ENCODE measurements around the gene RPRML. TPM values are rescaled to one million over a fixed set of nuclear protein-coding genes. Genes with fewer than 3 reads are reported as not detected.

RPRML gene
- polyA plus RNA-seq, 1 donor, result 0.46 TPM

GRCh38 chr17:46976626-46977270 is 2.3 kb downstream of the RPRML start:
- no peak overlapping the region for H3K27ac ChIP-seq (ENCODE audit: low read length)
- no peak overlapping the region for H3K4me3 ChIP-seq (ENCODE audit: low read length)
- H3K27me3 ChIP-seq (ENCODE audit: control insufficient read depth, insufficient read depth, low read length), result peaks cover 48% of the 10 kb centered on the region
- WGBS (ENCODE audit: insufficient coverage, low lambda C conversion rate), result no CpG with 5 or more reads among the region's 14 CpGs
- H3K36me3 ChIP-seq (ENCODE audit: control insufficient read depth, insufficient read depth, low read length), result no peaks in the 10 kb centered on the region
- H3K9me3 ChIP-seq (ENCODE audit: control insufficient read depth, low read depth, low read length), result no peaks in the 10 kb centered on the region
- DNase-seq, result no peak
- H3K4me1 ChIP-seq (ENCODE audit: control insufficient read depth, insufficient read depth, low read length), result peaks cover 8% of the 10 kb centered on the region

DNA sequence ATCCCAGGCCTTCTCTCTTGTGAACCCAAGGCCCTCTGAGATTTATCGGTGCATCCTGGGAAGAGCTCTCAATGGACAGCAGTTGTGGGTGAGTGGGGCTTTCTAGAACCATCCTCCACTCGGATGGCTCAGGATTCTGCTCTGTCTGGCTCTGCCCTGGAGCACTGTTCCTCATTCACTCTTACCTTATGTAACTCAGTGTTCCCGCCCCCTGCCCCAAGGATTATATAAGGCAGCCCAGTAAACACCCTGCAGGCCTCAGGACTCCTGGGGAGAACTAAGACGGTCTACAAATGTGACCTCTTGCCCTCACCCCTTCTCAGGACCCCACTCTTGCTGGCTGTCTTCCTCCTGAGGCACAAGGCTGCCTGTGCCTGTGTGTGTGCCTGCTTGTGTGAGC is 3.8 kb downstream of the RPRML start:
- Histone ChIP-seq H3K9me3 (ENCODE audit: control insufficient read depth, low read depth, low read length) (no peaks in the 10 kb centered on the region), H3K27me3 (ENCODE audit: control insufficient read depth, insufficient read depth, low read length) (peaks cover 41% of the 10 kb centered on the region), H3K27ac (ENCODE audit: low read length) (no peak overlapping the region), H3K36me3 (ENCODE audit: control insufficient read depth, insufficient read depth, low read length) (no peaks in the 10 kb centered on the region), H3K4me1 (ENCODE audit: control insufficient read depth, insufficient read depth, low read length) (peaks cover 8% of the 10 kb centered on the region), H3K4me3 (ENCODE audit: low read length) (no peak overlapping the region)
- no CpG with 5 or more reads among the region's 4 CpGs for WGBS (ENCODE audit: insufficient coverage, low lambda C conversion rate)
- DNase-seq, result no peak

GRCh38 chr17:46974086-46974485 is 5.0 kb downstream of the RPRML start:
- Histone ChIP-seq H3K36me3 (ENCODE audit: control insufficient read depth, insufficient read depth, low read length) (no peaks in the 10 kb centered on the region), H3K27me3 (ENCODE audit: control insufficient read depth, insufficient read depth, low read length) (peaks cover 37% of the 10 kb centered on the region), H3K4me1 (ENCODE audit: control insufficient read depth, insufficient read depth, low read length) (peaks cover 8% of the 10 kb centered on the region), H3K27ac (ENCODE audit: low read length) (no peak overlapping the region), H3K4me3 (ENCODE audit: low read length) (no peak overlapping the region), H3K9me3 (ENCODE audit: control insufficient read depth, low read depth, low read length) (no peaks in the 10 kb centered on the region)
- no CpG with 5 or more reads among the region's 11 CpGs for WGBS (ENCODE audit: insufficient coverage, low lambda C conversion rate)
- no peak for DNase-seq

DNA sequence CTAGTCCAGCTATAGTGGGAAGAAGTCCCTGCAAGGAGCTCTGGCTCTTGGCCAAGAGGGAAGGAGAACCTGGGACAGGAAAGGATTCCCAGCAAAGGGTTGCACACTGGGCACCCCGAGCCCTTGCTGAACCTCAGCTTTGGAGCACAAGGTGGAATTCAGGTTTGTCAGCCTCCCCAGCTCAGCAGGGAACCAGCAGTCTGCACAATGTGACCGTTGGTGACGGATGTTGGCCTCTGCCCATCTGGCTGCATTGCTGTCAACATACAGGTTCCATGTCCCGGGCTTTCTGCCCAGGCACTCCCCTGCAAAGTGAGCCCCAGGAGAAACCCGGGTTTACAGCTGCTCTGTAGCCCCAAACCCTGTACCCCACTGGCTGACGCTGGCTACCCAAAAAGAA is 6.7 kb downstream of the RPRML start:
- Histone ChIP-seq H3K9me3 (ENCODE audit: control insufficient read depth, low read depth, low read length) (no peaks in the 10 kb centered on the region), H3K4me1 (ENCODE audit: control insufficient read depth, insufficient read depth, low read length) (no peaks in the 10 kb centered on the region), H3K4me3 (ENCODE audit: low read length) (no peak overlapping the region), H3K36me3 (ENCODE audit: control insufficient read depth, insufficient read depth, low read length) (no peaks in the 10 kb centered on the region), H3K27me3 (ENCODE audit: control insufficient read depth, insufficient read depth, low read length) (peaks cover 21% of the 10 kb centered on the region), H3K27ac (ENCODE audit: low read length) (no peak overlapping the region)
- DNase-seq, result no peak
- no CpG with 5 or more reads among the region's 6 CpGs for WGBS (ENCODE audit: insufficient coverage, low lambda C conversion rate)

GRCh38 chr17:46971647-46972300 is 7.3 kb downstream of the RPRML start:
- Histone ChIP-seq H3K9me3 (ENCODE audit: control insufficient read depth, low read depth, low read length) (no peaks in the 10 kb centered on the region), H3K27me3 (ENCODE audit: control insufficient read depth, insufficient read depth, low read length) (peaks cover 15% of the 10 kb centered on the region), H3K4me1 (ENCODE audit: control insufficient read depth, insufficient read depth, low read length) (no peaks in the 10 kb centered on the region), H3K36me3 (ENCODE audit: control insufficient read depth, insufficient read depth, low read length) (no peaks in the 10 kb centered on the region), H3K27ac (ENCODE audit: low read length) (no peak overlapping the region), H3K4me3 (ENCODE audit: low read length) (no peak overlapping the region)
- no peak for DNase-seq
- 60% methylated on average over 1 of the region's 10 CpGs for WGBS (ENCODE audit: insufficient coverage, low lambda C conversion rate)

- no peak for DNase-seq
- no peak overlapping the region for H3K4me3 ChIP-seq (ENCODE audit: low read length)
- H3K36me3 ChIP-seq (ENCODE audit: control insufficient read depth, insufficient read depth, low read length), result no peaks in the 10 kb centered on the region
- WGBS (ENCODE audit: insufficient coverage, low lambda C conversion rate), result no CpG with 5 or more reads among the region's 8 CpGs
- no peak overlapping the region for H3K27ac ChIP-seq (ENCODE audit: low read length)
- peaks cover 8% of the 10 kb centered on the region for H3K27me3 ChIP-seq (ENCODE audit: control insufficient read depth, insufficient read depth, low read length)
- H3K4me1 ChIP-seq (ENCODE audit: control insufficient read depth, insufficient read depth, low read length), result no peaks in the 10 kb centered on the region
- no peaks in the 10 kb centered on the region for H3K9me3 ChIP-seq (ENCODE audit: control insufficient read depth, low read depth, low read length)
Observed at GRCh38 chr17:46968896-46969295, 10.2 kb downstream of the RPRML start.

GRCh38 chr17:46968224-46968834 is 10.7 kb downstream of the RPRML start:
- Histone ChIP-seq H3K36me3 (ENCODE audit: control insufficient read depth, insufficient read depth, low read length) (no peaks in the 10 kb centered on the region), H3K9me3 (ENCODE audit: control insufficient read depth, low read depth, low read length) (no peaks in the 10 kb centered on the region), H3K4me3 (ENCODE audit: low read length) (no peak overlapping the region), H3K4me1 (ENCODE audit: control insufficient read depth, insufficient read depth, low read length) (no peaks in the 10 kb centered on the region), H3K27ac (ENCODE audit: low read length) (no peak overlapping the region), H3K27me3 (ENCODE audit: control insufficient read depth, insufficient read depth, low read length) (peaks cover 6% of the 10 kb centered on the region)
- no peak for DNase-seq
- 86% methylated on average over 1 of the region's 6 CpGs for whole genome bisulfite sequencing (ENCODE audit: insufficient coverage, low lambda C conversion rate)

GRCh38 chr17:46964315-46965265 is 14.5 kb downstream of the RPRML start:
- Histone ChIP-seq H3K4me3 (ENCODE audit: low read length) (no peak overlapping the region), H3K27ac (ENCODE audit: low read length) (no peak overlapping the region), H3K4me1 (ENCODE audit: control insufficient read depth, insufficient read depth, low read length) (no peaks in the 10 kb centered on the region), H3K9me3 (ENCODE audit: control insufficient read depth, low read depth, low read length) (no peaks in the 10 kb centered on the region), H3K27me3 (ENCODE audit: control insufficient read depth, insufficient read depth, low read length) (peaks cover 7% of the 10 kb centered on the region), H3K36me3 (ENCODE audit: control insufficient read depth, insufficient read depth, low read length) (no peaks in the 10 kb centered on the region)
- no peak for DNase-seq
- WGBS (ENCODE audit: insufficient coverage, low lambda C conversion rate), result 100% methylated on average over 1 of the region's 9 CpGs

DNA sequence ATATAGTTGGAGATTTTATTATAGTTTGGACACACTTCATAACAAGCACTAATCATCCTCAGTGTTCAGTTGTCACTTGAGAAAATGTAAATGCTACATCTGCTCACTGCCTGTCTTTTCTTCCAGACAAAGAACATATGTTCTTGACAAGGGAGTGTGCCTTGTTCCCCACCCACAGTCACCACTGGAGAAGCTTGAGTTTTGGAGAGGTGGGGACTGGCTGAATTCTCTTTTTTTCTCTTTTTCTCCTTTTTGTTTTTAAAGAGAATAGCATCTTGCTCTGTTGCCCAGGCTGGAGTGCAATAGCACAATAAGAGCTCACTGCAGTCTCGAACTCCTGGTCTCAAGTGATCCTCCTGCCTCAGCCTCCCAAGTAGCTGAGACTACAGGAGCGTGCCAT is 15.5 kb downstream of the RPRML start:
- Histone ChIP-seq H3K4me3 (ENCODE audit: low read length) (no peak overlapping the region), H3K4me1 (ENCODE audit: control insufficient read depth, insufficient read depth, low read length) (no peaks in the 10 kb centered on the region)

DNA sequence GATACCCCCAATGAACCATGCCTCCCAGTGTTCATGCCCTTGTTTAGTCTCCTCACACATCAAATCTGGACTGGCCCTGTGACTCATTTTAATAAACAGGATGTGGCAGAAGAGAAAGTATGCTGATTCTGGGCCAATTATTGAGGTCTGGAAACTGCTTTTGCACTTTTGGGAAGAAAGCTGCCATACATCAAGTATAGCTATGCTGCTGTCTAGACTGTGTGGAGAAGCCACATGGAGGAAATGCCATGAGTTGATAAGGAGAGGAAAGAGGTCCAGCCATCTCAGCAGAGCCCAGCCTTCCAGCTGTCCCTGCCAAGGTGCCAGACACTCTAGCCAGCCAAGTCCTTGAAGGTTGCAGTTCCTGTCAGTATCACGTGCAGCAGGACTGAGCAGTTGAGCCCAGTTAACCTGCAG is 16.7 kb downstream of the RPRML start:
- WGBS (ENCODE audit: insufficient coverage, low lambda C conversion rate), result no CpG with 5 or more reads among the region's 1 CpG

More for the DNA sequence above, 15.5 kb downstream of the RPRML start:
- no peak for DNase-seq
- Histone ChIP-seq H3K27ac (ENCODE audit: low read length) (no peak overlapping the region), H3K27me3 (ENCODE audit: control insufficient read depth, insufficient read depth, low read length) (peaks cover 8% of the 10 kb centered on the region), H3K36me3 (ENCODE audit: control insufficient read depth, insufficient read depth, low read length) (no peaks in the 10 kb centered on the region), H3K9me3 (ENCODE audit: control insufficient read depth, low read depth, low read length) (no peaks in the 10 kb centered on the region)
- WGBS (ENCODE audit: insufficient coverage, low lambda C conversion rate), result 83% methylated on average over 1 of the region's 2 CpGs

More for the DNA sequence above, 16.7 kb downstream of the RPRML start:
- Histone ChIP-seq H3K27ac (ENCODE audit: low read length) (no peak overlapping the region), H3K4me3 (ENCODE audit: low read length) (no peak overlapping the region), H3K27me3 (ENCODE audit: control insufficient read depth, insufficient read depth, low read length) (peaks cover 8% of the 10 kb centered on the region), H3K9me3 (ENCODE audit: control insufficient read depth, low read depth, low read length) (no peaks in the 10 kb centered on the region), H3K4me1 (ENCODE audit: control insufficient read depth, insufficient read depth, low read length) (no peaks in the 10 kb centered on the region), H3K36me3 (ENCODE audit: control insufficient read depth, insufficient read depth, low read length) (no peaks in the 10 kb centered on the region)
- no peak for DNase-seq

Measured in large intestine (tissue), 3 donors.